ENCODE results near the gene P3H2.
"Not testable (repeated sequence)": the region's sequence is repeated elsewhere in the genome, so short reads cannot be mapped to it uniquely, and the experiment has no call there.

Gene P3H2

DNA sequence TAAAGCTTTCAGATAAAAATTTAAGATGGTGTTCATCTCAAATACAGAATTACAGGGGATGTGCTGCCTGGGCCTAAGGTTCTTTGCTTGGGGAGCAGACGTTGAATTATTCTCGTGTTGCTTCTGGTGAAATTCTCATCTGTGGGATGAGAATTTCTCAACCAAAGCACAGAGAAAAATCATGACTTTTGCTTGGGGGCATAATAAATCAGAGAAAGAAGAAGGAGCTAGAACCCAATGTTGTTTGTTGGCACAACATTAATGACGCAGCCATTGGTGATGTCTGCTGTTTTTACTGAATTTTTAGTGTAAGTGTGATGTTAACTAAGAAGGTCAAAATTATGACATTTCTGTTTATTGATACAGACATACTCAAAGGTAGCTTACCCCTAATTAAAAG, 35.7 kb downstream of the P3H2 start:
- no peak for DNase-seq (ENCODE audit: low spot score)

DNA sequence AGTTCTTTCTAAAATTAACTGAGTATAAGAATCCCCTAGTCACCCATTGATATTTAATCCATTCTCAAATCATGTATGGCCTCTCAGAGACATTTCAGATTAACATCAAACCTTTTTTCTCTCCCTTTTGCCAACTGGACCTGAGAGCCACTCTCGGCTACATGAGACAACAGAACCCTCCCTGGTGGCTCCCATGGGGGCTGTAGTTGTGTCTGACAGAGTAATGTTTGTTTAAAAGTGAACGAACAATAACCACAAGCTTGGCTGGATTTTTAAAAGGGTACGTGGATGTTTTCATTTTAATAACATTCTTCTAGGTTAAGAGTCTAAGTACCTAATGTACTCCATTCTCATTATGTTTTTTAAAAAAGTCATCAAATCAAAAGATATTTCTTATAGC, 37.1 kb downstream of the P3H2 start:
- DNase-seq (ENCODE audit: low spot score) = no peak

DNA sequence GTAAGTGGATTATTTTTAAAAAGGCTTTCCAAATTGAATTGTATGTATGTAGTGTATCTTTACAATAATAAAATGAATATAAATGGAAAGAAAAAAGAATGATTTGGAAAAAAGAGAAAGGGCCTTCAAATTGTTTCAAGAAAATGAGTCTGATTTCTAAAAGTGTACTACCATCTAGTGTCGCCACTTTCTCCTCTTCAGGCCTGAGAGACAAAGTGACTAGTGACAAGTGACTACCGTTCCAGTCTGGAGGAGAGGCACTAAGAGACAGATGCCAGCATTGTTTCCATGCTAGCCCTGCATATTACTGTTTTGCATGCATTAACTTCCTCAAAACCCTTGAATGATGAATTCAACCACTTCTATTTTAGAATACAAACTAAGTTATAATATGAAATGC, 39.3 kb downstream of the P3H2 start:
- no peak for DNase-seq (ENCODE audit: low spot score)

DNA sequence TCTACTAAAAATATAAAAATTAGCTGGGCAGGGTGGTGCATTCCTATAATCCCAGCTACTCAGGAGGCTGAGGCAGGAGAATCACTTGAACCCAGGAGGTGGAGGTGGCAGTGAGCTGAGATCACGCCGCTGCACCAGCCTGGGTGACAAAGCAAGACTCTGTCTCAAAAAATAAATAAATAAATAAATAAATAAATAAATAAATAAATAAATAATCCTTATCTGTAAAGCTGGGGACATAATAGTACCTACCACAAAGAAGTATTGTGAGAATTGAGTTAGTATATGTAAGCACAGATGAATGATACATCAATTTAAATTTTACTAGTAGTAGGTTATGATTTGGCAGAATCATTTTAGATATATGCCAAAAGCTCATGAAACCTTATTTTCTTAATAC, 41.5 kb downstream of the P3H2 start:
- not testable (repeated sequence) for DNase-seq (ENCODE audit: low spot score)

DNA sequence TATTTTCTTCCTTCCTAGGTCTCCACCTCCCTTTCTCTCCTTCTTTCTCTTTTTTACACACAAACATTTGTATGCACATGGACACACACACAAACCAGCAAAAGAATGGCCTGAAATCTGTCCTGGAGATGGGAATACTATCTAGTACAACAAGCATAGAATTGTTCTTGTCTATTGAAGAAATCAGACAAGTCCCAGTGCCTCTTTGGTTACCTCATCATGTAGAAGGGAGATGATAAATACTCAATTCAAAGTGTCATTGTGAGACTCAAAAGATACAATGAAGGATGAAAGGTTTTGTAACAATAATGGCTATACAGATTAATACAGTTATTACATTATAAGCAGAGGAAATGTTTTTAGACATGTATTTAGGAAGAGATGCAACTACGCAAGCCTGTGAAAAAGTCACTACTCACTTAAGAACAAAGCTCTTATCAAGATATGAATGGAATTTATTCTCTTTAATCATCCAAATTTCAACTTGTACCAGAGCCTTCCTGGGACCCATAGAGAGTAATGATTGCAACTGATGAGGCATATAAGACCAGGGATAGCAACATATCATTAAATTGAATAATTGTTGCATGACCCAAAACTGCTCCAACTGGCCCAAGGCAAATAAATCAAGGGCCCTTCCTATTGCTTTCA, 43.2 kb downstream of the P3H2 start:
- no peak for DNase-seq (ENCODE audit: low spot score)

DNA sequence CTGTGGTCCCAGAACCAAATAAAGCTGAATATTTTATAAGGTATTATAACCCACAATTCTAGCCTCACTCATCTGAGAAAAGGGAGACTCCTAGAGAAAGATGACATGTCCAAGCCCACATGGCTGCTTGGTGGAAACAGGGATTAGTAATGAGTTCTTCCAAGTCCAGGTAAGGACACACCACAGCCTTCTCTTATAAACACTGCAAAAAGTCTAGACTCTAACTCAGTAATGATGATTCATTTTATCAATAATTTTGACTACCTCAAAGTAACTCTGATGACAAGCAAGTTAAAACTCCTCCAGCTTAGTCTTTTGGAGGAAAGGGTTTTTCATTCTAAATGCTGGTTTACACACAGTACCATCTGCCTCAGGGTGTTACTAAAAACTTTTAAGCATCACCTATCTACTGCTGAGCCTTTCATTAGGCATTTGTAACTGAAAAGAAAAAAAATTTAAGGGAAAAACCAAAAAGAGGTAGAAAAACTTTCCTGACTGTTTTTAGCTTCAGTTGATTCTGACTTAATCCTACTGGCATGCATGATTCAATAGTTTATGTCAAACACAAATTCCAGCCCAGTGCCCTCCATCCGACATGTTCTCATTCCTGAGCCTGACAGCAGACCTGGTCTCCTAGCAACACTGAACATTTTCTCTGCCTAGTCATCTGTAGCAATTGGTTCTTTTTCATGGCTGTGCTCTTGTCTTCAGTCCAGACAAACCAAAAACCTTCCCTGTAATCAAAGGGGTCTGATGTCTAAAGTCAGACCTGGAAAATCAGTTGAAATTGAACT, 43.9 kb downstream of the P3H2 start:
- DNase-seq (ENCODE audit: low spot score) = peak; percentile 73

DNA sequence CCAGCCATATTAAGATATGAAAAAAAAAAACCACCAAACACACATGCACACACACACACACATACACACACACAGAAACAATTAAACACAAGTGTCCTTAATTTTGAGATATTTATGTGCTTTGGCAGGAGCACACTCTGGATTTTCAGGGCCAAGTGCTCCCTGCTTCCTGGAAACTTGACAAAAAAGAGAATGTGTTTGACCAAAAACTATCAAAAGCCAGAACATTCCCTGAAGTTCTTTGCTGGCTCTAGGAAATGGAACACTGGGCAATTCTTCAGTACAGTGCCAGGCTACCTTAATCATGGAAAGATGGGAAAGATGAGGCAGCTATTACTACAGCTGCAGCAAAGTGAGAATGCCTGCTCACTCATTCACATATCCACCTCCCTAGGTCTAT, 44.6 kb downstream of the P3H2 start:
- DNase-seq (ENCODE audit: low spot score) = no peak

DNA sequence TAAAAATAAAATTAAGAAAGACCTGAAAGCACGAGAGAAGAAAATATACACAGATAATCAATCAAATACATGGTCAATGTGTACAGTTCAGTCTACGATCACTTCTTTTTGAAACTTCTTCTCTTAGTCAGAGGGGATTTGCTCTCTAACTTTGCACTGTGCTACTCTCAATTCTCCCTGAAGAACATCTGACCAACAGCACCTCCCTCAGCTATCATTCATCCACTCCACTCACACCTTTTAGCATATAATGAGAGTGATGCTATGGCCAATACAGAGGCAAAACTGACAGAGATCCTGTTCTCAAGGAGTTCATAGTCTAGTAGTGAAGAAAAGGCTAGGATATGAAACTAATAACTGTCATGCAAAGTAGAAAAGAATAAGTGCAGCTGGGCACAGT, 45.9 kb downstream of the P3H2 start:
- DNase-seq (ENCODE audit: low spot score) = no peak

DNA sequence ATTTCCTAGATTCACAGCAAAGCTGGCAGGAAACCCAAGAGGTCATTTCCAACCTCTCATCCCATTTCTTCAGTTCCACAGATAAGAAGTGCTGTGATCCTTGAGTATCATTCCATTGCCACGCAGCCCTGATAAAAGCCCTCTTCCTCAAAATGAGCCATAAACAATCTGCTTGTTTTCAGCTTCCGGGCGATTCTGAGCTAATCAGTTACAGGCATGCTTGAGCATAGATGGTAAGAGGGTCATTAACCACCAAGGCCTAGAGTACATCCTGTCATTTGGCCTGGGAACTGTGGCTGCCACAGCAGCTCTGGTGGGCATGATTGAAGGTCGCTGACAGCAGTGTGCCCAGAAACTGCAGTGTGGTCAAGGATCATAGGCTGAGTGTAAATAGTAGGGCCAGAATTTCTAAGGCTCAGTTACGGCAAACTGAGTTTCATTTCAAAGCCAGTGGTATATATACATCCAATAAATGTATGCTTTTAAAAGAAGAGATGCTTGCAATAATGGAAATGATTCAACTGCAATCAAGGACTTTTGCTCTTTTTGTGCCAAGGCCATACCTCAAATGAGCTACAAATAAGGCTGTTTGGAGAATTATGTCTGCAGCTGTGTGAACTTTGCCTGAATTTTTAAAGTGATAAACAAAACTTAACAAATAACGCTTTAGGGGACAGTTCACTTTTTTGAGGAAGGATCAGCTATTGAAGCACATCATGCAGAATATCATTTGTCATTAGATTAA, 47.3 kb downstream of the P3H2 start:
- no peak for DNase-seq (ENCODE audit: low spot score)

DNA sequence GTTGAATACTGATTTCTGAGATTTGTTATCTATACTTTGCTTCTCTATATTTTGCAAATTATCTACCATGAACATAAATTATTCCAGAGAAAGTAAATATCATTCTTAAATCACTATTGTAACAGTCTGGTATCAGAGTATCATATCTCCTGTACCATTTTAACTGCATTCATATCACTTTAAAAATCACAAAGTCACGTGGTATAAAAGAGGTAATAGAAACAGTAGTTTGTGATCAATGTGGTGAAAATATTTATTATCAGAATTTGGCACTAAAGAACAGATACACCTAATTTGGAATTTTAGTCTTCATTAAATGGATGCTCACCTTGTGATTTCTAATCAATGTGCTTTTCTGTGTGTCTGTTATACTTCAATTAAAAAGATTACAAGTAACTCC, 47.8 kb downstream of the P3H2 start:
- no peak for DNase-seq (ENCODE audit: low spot score)

DNA sequence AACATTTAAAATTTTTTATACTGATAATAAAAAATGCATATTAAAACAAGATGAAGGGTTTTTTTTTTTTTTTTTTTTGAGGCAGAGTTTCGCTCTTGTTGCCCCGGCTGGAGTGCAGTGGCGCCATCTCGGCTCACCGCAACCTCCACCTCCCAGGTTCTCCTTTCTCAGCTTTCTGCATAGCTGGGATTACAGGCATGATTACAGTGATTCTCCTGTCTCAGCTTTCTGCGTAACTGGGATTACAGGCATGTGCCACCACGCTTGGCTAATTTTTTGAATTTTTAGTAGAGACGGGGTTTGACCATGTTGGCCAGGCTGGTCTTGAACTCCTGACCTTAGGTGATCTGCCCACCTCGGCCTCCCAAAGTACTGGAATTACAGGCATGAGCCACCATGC, 48.8 kb downstream of the P3H2 start:
- not testable (repeated sequence) for DNase-seq (ENCODE audit: low spot score)

DNA sequence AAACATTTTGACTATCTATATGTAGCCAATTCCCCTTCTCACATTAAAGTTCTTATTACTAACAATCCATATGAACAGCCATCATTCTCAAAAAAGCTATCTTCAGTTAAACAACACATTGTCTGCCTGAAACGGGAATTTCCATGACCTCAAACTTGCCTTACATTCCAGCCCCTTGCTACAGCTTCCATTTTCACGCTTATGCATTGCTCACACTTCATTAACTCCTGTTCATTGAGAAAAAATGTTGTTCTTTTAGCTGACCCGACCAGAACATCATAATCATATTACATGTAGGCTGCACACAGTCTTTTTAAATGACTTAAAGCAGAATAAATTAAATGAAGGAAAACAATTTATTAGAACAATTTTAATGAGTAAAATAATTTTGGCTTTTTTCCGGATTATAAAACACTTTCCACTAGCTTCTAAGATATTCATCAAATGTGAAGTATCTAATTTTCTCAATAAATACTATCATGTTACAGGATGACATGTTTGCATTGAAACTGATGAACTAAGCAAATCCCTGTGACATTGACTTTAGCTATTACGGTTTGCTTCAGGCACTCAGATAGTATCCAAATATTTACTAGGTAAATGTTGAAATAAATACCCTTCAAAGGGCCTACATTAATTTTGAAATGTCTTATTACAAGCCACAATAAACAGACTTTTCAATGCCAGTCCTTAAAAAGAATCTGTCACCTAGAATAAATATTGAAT, 49.9 kb downstream of the P3H2 start:
- no peak for DNase-seq (ENCODE audit: low spot score)

DNA sequence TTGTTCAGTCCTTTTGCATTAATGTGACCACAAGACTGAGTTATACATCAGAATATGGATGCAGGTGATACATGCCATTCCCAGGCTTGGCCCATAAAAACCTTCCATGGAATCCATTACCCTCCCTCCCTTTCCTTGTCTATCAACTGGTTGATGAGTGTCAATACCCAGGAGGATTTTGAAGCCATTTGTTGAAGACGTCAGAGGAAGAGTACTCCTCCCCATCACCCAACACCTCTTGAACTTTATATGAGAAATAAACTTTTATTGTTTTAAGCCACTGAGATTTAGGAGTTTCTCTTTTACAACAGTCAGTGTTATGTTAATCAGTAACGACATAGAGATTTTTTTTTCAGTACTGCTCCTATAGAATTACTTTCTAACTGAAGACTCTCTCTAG, 55.5 kb downstream of the P3H2 start:
- DNase-seq (ENCODE audit: low spot score) = no peak

DNA sequence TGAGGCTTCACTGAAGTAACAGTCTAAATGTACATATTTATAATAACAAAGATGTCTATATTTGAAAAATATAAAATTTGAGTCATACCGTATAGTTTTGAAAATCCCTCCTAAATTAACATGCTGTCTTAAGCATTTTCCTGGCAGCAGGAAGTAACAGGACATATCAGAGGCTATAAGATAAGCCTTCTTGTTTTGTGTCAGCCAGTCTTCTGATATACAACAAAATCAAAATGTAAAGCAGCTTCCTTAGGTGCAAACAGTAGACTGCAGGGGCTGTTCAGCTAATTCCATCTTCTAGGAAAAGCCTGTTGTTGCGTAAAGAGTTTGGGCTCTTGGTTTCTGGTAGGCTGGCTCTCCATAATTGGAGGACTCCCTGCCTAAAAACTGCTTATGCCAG, 56.0 kb downstream of the P3H2 start:
- no peak for DNase-seq (ENCODE audit: low spot score)

DNA sequence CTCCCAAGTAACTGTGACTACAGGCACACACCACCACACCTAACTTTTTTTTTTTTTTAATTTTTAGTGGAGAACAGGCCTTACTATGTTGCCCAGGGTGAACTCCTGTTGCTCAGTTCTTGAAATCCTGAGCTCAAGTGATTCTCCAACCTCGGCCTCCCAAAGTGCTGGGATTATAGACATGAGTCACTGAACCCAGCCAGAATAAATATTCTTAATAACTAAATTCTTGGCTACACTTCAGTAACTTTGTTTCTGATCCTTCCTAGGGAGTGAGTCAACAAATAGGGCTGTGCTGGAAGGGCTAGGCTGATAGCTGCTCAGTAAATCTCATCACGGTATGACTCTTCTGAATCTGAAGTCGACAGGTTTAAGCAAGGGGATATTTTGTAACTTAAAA, 56.6 kb downstream of the P3H2 start:
- no peak for DNase-seq (ENCODE audit: low spot score)

DNA sequence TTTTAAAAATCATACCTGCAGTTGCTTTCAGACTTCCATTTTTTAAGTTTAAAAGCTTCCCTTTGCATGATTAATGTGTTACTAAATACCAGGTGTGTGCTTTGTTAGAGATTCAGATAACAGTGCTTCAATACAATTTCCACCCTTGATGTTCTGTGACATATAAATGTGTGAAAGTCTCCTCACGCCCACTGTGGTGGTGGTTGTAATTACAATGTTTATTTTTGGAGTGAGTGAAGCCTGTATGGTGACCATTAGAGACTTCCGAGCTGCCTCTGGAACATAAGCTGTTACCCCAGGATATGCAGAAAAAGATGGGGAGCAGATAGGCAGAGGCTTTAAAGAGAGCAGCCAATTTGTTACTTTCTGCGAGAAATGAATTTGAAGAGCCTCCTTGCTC, 57.2 kb downstream of the P3H2 start:
- no peak for DNase-seq (ENCODE audit: low spot score)

DNA sequence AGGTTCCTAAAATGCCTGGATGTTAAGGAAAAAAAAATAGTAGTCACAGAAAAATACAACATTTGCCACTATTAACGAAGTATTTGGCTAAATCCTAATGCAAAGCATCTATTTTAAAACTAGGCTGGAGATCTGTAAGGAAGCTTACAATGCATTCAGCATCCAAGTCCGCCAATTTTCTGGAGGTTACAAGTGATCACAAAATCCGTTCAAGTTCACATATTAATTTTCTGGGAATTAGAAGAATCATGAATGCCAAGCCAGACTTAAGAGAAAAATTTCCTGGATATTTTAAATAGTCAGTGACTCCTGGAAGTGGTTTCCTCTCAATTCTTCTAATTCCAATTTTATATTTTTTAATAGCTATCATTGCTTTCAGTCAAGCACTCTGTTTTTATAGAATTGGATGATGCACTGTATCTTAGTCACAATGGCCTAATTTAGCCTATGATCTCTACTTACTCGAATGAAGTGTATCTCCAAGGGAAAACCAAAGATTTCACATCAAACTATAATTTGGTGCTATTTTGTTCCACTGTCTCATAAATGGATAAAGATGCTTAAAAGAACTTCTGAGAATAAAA, 60.4 kb downstream of the P3H2 start:
- DNase-seq (ENCODE audit: low spot score) = no peak

DNA sequence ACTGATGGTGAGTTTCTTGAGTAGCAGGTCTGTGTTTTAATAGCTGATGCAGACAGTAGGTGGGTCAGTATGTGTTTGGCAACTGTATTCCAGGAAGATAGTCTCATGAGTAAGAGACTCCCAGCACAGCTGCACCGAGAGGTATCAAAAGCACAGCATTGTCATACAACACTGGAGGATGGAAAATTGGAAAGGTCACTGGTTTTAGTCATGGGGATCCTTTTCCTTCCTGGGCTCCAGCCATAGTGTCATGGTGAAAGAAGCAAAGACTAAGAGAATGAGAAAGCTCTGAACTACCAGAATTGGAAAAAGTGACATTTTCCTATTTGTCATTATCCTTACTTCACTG, 61.5 kb downstream of the P3H2 start:
- no peak for DNase-seq (ENCODE audit: low spot score)

DNA sequence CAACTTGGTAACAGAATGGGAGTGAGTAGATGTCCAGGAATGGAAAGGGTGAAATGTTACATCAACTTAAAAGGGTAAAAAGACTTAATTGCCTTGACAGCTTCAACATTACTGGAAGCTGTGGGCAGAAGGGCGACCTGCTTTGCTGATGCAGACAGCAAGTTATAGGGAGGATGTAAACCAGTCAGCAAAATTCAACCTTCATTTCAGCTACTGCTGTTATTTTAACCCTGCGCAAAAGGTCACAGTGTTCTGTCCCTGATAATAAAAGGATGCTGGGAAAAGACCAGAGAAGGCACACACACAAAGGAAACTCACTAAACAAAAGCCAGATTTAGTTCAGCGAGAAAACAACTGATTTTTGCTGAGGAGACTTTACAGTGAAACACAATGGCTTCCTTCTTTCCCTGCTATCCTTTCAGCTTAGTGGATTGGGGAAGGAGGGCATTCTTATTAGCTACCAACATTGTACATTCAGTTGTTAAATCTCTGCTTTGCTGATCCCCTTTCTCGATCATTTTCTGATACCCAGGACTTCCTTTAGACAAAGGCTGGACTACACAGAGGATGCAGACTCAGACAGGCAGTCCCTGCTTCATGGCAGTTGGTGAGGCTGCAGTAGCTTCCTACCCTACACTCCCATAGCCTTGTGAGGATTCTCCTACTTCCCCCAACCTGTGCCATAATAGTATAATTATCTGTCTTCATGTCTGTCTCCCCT, 62.0 kb downstream of the P3H2 start:
- no peak for DNase-seq (ENCODE audit: low spot score)

DNA sequence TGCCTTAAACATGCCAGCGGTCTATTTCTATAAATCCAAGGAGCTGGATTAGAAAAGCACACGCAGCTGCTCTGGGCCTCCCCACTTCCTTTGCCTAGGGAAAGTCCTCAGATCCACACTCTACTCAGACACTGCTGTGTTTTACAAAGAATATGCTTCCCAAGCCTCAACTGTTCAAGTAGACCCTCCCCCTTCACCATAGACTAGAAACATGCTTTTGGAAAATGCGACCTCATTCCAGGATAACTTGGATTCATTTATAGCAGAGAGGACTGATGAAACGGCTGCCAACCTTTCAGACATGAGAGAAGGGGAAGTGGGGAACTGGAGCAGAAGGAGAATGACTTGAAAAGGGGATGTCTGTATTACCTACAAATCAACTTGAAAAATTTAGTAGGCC, 64.0 kb downstream of the P3H2 start:
- DNase-seq (ENCODE audit: low spot score) = no peak

DNA sequence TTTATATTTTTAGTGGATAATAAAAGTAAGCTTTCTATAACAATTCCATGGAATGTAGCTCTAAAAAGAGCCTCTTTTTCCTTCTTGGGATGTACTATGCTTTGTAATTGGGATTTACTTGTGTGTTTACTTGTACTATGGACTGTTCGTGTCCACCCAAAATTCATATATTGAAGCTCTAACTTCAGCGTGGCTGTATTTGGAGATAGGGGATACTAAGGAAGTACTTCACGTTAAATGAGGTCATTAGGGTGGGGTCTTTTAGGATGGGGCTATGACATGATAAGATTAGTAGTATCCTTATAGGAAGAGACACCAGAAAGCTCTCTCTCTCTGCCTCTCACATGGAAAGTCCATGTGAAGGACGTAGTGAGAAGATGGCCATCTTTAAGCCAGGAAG, 64.9 kb downstream of the P3H2 start:
- no peak for DNase-seq (ENCODE audit: low spot score)
